ENCODE results near the gene DDO.

The DDO gene

GRCh38 chr6:110419028-110419739 lies 3.8 kb upstream of the DDO start:
- DNase-seq (ENCODE audit: low spot score) = no peak

DNA sequence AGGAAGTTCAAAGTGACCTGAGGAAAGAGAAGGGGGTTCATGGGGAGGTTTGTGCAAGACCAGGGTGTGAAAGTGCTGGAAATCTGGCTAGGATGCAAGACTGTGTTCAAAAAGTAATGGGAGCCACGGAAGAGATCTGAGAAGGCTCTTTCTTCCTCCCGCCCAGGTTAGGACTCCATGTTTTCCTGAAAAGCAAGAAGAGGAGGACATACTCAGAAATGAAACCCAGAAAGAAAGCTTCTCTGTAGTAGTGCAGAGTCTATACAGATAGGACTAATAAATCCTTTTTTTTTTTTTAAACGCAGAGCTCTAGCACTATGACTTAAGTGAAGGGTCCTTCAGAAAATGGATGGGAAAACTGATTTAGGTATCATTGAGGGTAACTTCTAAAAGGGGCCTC lies 3.2 kb upstream of the DDO start:
- no peak for DNase-seq (ENCODE audit: low spot score)

GRCh38 chr6:110414669-110415068 lies 706 bp downstream of the DDO start:
- DNase-seq (ENCODE audit: low spot score) = no peak

GRCh38 chr6:110412360-110412759 lies 3.0 kb downstream of the DDO start:
- DNase-seq (ENCODE audit: low spot score) = no peak

DNA sequence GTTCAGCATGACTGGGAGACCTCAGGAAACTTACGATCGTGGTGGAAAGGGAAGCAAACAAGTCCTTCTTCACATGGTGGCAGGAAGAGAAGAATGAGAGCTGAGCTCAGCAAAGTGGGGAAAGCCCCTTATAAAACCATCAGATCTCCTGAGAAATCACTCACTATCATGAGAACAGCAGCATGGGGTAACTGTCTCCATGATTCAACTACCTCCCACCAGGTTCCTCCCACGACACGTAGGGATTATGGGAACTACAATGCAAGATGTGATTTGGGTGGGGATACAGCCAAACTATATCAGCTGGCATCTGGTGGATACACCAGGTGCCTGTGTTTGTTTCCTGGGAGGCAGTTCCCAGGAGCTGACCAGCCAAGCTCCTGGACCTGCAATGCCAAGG lies 4.9 kb downstream of the DDO start:
- DNase-seq (ENCODE audit: low spot score) = no peak

- no peak for DNase-seq (ENCODE audit: low spot score)
These were observed 5.6 kb downstream of the DDO start for GRCh38 chr6:110409794-110410193.

GRCh38 chr6:110408901-110409300 lies 6.5 kb downstream of the DDO start:
- no peak for DNase-seq (ENCODE audit: low spot score)

DNA sequence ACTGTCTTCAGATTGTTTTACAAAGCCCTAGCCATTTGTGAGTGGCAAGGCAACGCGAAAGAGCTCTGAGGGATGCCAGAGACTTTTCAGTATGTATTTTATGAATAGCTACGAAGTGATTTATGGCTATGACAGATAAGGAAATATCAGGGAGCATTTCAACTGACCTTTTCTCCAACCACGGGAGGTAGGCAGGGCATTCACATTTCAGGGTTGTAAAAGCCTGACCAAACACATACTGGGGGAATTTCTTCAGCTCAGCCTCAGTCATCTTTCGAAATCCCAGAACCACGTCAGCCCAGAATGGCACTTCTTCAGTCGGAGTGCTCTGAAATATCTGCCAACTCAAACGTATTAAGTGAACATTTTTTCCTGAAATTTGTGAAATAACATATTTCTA lies 10.8 kb downstream of the DDO start:
- DNase-seq (ENCODE audit: low spot score) = no peak

DNA sequence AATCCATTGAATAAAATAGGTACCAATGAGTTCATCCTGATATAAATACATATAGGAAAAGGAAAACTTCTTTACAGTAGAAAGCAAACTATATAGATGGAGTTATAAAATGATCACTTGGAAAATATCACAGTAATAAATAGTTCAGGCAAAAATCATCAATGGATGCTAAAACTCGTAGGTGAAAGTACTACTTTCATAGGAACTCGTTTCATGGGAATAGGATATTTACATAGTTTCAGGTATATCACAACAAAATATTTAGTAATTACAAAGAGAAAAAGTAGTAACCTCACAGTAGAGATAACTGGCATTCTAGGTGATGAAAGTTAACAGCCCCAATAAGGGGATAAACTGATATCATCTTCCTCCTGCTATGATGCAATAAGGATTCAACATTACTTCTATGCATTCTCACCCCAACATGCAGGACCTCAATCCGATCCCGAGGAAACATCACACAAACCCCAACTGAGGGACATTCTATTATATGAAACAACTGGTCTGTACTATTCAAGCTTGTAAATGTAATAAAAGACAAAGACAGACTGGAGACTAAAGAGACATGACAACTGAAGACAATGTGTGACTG lies 13.7 kb downstream of the DDO start:
- DNase-seq (ENCODE audit: low spot score) = no peak

DNA sequence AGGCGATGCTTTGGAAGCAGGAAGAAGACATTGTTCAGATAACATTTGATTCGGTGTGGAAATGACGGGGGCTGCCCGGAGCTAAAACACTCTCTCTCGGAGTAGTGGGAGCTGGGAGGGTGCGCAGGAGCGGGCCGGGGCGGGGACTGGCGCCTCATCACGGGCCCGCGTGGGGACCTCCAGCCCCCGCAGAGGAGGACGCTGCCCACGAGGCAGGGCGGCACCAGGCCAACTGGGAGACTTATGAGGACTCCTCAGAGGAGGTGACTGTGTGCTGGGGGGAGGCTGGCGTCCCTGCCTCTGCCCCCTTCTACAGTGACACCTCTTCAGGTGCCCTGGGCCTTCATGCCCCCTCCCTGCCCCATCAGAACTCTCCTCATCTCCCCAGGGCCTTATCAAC lies 15.2 kb downstream of the DDO start:
- DNase-seq (ENCODE audit: low spot score) = no peak

DNA sequence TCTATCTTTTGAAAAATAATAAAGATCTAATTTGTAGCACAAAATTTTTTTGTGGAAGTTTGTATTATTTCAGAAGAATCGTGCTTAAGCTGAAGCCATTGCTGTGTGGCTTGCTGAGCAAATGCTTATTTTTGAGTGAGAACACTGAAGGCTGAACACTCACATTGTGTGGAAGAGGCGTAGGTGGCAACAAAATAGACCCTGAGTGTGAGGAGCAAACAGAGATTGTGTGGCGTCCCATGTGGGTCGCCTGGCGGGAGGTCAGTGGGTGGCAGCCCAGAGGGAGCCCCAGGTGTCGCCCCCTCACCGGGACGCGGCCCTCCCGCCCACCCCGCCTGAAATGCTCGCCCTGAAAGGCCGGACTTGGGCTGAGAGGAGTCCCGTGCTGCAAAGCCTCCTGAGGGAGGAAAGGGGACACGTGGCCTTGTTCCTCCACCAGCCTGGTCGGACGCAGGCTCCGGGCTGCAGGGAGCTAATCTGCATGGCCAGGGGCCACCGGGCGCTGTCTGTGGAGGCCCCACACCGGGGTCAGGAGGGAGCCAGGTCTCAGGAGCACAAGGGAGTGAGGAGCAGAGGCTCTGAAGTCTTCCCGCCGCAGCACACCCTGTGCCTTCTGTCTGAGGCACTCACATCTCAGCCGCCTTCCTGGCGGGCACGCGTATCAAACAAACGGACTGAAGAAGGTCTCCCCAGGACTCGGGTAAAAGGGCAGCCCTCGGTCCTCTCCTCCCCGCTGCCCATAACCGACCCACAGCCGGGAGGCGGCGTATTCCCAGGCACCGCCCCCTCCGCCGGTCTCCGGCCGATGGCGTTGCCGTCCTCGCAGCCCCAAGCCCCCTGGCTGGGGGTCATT lies 15.9 kb downstream of the DDO start:
- no peak for DNase-seq (ENCODE audit: low spot score)

- DNase-seq (ENCODE audit: low spot score) = no peak
These were observed 16.6 kb downstream of the DDO start for GRCh38 chr6:110398778-110399177.

DNA sequence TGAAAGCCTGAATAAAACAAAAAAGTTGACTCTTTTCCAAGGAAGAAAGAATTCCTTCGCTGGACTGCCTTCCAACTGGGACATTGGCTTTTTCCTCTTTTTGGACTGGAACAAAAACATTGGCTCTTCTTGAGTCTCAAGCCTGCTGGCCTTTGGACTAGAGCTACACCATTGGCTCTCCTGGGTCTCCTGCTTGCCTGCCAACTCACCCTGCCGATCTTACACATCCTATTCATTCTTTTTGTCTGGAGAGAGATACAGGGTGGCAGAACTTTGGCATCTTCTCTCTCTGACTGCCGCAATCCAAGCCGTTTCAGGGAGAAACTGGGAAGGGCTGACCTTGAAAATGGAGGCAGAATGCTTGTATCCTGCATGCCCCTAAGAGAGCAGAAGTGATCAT lies 20.2 kb downstream of the DDO start:
- DNase-seq (ENCODE audit: low spot score) = no peak

DNA sequence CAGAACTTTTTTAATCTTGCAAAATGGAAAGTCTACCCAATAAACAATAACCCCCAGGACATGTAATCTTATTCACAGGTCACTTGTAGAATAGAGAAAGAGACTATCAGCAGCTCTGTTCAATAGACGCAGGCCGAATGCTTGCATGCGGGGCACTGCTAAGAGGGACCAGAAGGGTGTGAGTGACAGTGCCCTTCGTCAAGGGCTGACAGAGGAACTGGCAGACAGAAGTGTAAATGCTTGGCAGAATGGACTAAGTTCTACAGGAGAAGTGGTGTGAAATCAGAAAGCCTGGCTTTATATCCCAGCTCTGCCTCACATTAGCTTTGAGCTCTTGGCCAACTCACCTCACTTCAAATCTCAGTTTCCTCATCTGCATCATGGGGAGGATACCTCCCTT lies 21.0 kb downstream of the DDO start:
- no peak for DNase-seq (ENCODE audit: low spot score)

- no peak for DNase-seq (ENCODE audit: low spot score)
These were observed 22.6 kb downstream of the DDO start for GRCh38 chr6:110392727-110393126.

- no peak for DNase-seq (ENCODE audit: low spot score)
These were observed 25.0 kb downstream of the DDO start for GRCh38 chr6:110390404-110390803.

DNA sequence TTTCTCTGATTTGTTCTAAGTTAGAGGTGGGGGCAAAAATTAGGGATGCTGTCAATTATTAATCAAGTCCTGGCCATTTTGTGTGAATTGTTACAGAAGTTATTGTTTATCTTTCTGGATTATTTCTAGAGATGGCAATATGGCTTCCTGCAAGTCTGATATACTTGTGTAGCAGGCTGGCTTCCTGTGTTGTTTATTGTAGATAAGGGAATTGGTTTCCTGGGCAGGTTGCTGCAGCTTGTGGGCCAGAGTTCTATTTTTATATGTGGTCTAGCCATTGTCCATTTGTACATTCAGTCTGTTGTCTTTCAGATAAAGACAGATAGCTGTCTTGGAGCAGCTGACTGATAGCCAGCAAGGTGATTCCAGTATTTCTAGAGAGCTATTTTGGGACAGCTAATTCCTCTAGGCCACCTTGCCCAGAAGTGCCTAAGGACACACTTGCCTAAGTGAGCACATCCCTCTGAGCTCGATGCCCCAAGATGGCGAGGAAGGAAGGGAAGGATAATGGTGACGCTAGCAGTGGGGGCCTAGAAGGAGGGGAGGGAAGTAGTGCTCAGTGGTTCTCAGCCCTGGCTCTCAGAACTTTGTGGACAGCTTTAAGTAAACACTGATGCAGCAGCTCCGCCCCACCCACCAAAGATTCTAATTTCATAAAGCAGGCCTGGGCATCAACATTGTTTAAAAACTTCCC lies 25.5 kb downstream of the DDO start:
- DNase-seq (ENCODE audit: low spot score) = no peak

DNA sequence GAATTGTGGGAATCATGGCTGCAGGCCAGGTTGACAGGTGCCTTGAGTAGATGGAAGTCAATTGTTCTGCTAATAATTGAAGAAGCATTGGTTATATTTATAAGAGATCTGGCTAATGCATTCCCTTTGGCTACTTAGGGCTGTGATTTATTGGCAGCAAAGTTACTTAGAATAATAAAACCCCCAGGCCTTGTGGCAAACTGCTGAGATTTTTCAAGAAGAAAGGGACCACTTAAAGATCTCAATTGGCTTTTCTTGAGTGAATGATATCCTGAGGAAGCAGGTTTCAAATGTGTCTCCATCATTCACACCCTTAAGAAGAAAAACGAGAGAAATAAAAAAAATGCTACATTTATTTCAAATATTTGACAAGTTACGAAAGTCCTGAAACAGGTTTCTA lies 27.4 kb downstream of the DDO start:
- no peak for DNase-seq (ENCODE audit: low spot score)

DNA sequence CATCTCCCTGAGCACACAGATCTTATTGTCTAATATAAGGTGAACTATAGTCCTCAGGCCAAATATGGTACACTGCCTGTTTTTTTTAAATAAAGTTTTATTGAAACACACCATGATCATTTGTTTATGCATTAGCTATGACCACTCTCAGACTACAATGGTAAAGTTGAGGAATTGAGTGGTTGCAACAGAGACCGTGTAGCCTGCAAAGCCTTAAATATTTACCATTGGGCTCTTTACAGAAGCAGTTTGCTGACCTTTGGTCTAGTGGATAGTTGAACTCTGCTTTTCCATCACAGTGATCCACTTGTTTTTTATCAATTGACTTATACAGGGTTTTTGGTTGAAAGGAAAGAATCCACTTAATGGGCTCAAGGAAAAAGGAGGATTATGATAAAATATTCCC lies 29.9 kb downstream of the DDO start:
- no peak for DNase-seq (ENCODE audit: low spot score)

DNA sequence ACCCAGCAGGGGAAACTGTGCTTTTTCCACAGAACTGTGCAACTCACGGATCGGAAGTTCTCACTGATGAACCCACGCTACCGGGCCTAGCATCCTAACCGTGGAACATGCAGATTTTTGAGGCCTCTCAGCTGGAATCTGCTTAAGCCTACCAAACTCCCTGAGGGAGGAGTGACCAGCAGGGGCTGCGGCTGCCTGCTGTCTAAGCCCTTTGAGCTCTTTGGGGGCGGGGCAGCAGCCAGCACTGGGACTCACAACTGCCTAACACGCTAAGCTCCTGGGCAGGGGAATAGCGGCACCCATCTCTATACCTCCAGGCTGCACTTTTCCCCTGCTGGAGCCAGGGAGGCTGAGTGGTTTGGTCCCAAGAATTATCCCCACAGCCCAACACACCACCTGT lies 36.8 kb downstream of the DDO start:
- DNase-seq (ENCODE audit: low spot score) = no peak

DNA sequence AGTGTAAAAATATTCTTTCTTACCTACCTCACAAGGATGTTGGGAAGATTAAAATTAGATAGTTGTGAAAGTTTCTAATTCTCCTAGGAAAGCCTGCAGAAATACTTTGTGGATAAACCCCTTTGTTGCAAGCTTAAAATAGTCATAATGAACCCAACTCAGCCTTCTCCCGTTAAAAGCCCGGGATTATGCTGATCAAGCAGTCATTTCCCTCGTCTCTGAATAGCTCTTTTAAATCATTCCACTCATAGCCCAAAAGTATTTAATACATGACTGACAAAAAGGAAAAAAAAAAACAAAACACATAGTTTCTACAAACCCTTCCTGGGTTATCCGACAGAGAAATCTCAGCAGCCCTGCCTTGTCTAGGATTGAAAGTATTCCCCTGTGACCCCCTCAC lies 46.3 kb downstream of the DDO start:
- DNase-seq (ENCODE audit: low spot score) = no peak

GRCh38 chr6:110368284-110368683 lies 47.1 kb downstream of the DDO start:
- DNase-seq (ENCODE audit: low spot score) = no peak

DNA sequence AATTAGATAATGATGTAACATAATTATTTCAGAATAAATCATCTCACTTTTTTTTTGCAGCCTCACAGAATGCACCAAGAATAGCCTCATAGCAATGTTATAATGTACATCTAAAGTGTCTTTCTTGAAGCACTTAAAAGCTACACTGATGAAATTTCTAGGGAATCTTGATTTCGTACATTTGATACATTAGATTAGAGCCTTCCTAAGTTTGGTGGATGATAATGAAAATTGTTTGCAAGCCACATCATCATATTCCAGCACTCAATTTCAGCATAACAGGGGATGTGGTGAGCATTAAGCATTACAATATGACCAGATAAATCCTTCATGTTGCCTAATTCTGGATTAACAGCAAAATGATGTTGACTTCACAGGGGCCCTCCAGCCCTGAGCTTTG lies 47.5 kb downstream of the DDO start:
- no peak for DNase-seq (ENCODE audit: low spot score)
